HG03571 (cell line): ENCODE measurements around the gene MAJIN.

ENCODE experiments used
- ATAC-seq: cut with Tn5 transposase; IDR thresholded peaks from one replicate; pipeline ENCODE4 v1.9.1; 2021; ENCODE audit not compliant: unreplicated experiment

Gene MAJIN

GRCh38 chr11:64893194-64894069 lies 78.5 kb downstream of the MAJIN start:
- no peak for ATAC-seq

- no peak for ATAC-seq
These were observed 79.1 kb downstream of the MAJIN start for GRCh38 chr11:64892838-64893193.

- no peak for ATAC-seq
These were observed 79.5 kb downstream of the MAJIN start for GRCh38 chr11:64892411-64892831.

GRCh38 chr11:64891880-64892279 lies 80.0 kb downstream of the MAJIN start:
- no peak for ATAC-seq

GRCh38 chr11:64891215-64891848 lies 80.6 kb downstream of the MAJIN start:
- ATAC-seq, result no peak

- no peak for ATAC-seq
These were observed 81.4 kb downstream of the MAJIN start for GRCh38 chr11:64890522-64890939.

GRCh38 chr11:64888729-64889511 lies 83.0 kb downstream of the MAJIN start:
- no peak for ATAC-seq

GRCh38 chr11:64888406-64888728 lies 83.5 kb downstream of the MAJIN start:
- ATAC-seq, result no peak
